Upper lobe of right lung (tissue), 1 donor: ENCODE measurements around the gene MTMR6. TPM values are rescaled to one million over a fixed set of nuclear protein-coding genes. Genes with fewer than 3 reads are reported as not detected.
A peak's percentile ranks its signal among the peaks of the same experiment; 100 is the strongest.

ENCODE experiments used
- ATAC-seq: fragments of 200-7000 bp; cut with Tn5 transposase; one replicate; pipeline ENCODE4 v1.9.1; 2020; ENCODE audit warnings: mild to moderate bottlenecking, moderate library complexity
- DNase-seq: peaks from one replicate; pipeline ENCODE4 v3.0.0-alpha.2; 2020
- H3K27ac ChIP-seq: fragments of 200-600 bp; one replicate; pipeline ENCODE4 v1.8.0; 2022
- H3K27me3 ChIP-seq: fragments of 200-600 bp; one replicate; pipeline ENCODE4 v1.8.0; 2022; ENCODE audit warnings: mild to moderate bottlenecking
- H3K36me3 ChIP-seq: fragments of 200-600 bp; one replicate; pipeline ENCODE4 v1.8.0; 2022
- H3K4me1 ChIP-seq: fragments of 200-600 bp; one replicate; pipeline ENCODE4 v1.8.0; 2022
- H3K4me3 ChIP-seq: fragments of 200-600 bp; one replicate; pipeline ENCODE4 v1.8.0; 2022; ENCODE audit warnings: mild to moderate bottlenecking
- H3K9me3 ChIP-seq: fragments of 200-600 bp; one replicate; pipeline ENCODE4 v1.8.0; 2022
- intact Hi-C: fragments of 100-400 bp; cut with DNase I; formaldehyde crosslinking; loops from one replicate; pipeline ENCODE4 v1.11.0; 2022
- total RNA-seq: library from RNA; stranded (reverse); fragmentation: NEBNext Ultra II Directional; extraction: Animal tissue kit (Norgen Biotek cat#: 25700); gene quantifications from one replicate; pipeline ENCODE4 v1.2.1, GENCODE V29; 2021
- TF ChIP-seq, protein P1 (sequence below): fragments of 200-600 bp; IDR thresholded peaks from one replicate; pipeline ENCODE4 v1.8.0; 2022; ENCODE audit warnings: antibody characterized with exemption
- donor health status: DM: no; HTN: yes; CAD: no; lungs with severe emphysema.

MTMR6 gene
- total RNA-seq, 1 donor from 2014 or later = 20.1 TPM

DNA sequence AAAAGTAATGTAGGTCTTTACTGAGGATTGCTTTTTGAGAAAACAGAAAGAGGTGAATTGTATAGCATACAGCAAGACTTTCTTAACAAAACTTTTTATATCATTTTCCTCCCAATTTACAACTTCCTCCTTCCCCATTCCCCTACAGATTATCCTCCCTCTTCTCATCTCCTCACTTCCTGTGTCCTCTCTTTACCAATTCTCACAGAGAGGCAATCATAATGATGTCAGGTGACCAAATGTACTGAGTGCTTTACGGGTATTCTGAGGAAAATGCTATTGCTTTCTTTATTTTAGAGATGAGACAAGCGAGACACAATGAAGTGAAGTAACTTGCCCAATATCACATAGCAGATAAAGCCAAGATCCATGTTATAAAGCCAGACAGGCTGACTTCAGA is 1.7 kb upstream of the MTMR6 start:
- TF ChIP-seq, protein P1, sequence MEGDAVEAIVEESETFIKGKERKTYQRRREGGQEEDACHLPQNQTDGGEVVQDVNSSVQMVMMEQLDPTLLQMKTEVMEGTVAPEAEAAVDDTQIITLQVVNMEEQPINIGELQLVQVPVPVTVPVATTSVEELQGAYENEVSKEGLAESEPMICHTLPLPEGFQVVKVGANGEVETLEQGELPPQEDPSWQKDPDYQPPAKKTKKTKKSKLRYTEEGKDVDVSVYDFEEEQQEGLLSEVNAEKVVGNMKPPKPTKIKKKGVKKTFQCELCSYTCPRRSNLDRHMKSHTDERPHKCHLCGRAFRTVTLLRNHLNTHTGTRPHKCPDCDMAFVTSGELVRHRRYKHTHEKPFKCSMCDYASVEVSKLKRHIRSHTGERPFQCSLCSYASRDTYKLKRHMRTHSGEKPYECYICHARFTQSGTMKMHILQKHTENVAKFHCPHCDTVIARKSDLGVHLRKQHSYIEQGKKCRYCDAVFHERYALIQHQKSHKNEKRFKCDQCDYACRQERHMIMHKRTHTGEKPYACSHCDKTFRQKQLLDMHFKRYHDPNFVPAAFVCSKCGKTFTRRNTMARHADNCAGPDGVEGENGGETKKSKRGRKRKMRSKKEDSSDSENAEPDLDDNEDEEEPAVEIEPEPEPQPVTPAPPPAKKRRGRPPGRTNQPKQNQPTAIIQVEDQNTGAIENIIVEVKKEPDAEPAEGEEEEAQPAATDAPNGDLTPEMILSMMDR = no peak
- Histone ChIP-seq H3K27me3 (no peaks in the 10 kb centered on the region), H3K36me3 (no peaks in the 10 kb centered on the region), H3K4me1 (peaks cover 18% of the 10 kb centered on the region), H3K27ac (no peak overlapping the region), H3K9me3 (no peaks in the 10 kb centered on the region), H3K4me3 (no peak overlapping the region)
- ATAC-seq (no peak), DNase-seq (no peak)
- intact Hi-C loops = no loop called here

DNA sequence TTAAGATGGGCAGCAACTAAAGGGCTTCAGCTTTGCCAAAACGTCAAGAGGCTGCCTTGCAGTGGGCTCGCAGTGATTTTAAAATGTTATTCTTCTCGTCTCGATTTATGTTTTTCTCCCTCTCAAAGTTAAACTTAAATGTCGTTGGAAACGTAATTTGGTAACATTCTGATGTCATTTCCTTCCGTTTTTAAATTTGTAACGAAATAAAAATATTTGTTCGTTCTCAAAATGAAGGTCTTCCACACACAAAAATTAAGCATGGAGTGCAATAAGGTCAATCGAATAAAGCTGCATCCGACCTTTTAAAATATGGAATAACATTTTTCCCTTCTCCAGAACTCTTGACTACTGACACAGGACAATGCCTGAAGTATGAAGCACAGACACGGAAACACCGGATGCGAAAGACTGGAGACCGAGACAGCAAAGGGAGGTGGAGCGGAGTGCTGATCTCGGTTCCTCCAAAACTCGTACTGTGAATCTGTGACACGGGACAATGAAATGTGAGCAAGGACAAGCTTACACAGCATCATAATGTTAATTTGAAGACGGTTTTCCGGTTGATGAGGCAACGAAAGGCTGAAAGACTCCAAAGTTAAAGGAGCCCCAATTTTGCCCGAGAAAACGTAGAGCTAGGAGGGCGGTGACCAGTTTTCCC is 850 bp downstream of the MTMR6 start:
- ATAC-seq (peak; percentile 39), DNase-seq (no peak)
- no peaks in the 10 kb centered on the region for H3K27me3 ChIP-seq
- peaks cover 22% of the 10 kb centered on the region for H3K4me1 ChIP-seq
- peak overlapping the region; percentile 97 for H3K4me3 ChIP-seq
- peak overlapping the region; percentile 95 for H3K27ac ChIP-seq
- intact Hi-C loops = no loop called here
- TF ChIP-seq, protein P1 = no peak
- H3K36me3 ChIP-seq = no peaks in the 10 kb centered on the region
- H3K9me3 ChIP-seq = no peaks in the 10 kb centered on the region

DNA sequence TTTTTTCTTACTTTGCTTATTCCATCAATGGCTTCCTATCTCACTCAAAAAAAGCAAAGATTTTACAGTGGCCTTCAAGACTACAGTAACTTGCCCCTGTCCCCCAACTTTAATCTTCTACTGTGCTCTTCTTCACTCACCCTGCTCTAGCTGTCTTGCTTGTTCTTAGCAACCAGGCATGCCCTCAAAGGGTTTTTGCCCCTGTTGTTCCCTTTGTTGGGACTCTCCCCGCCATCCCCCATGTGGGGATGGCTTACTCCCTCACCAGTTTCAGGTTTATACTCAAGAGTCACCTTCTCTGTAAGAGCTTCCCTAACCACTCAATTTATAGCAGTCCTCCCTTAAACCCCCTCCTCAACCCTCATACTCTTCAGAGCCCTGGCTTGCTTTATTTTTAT is 5.4 kb downstream of the MTMR6 start:
- no peaks in the 10 kb centered on the region for H3K27me3 ChIP-seq
- TF ChIP-seq, protein P1 = no peak
- DNase-seq = no peak
- H3K27ac ChIP-seq = no peak overlapping the region
- H3K9me3 ChIP-seq = no peaks in the 10 kb centered on the region
- ATAC-seq = no peak
- no peak overlapping the region for H3K4me3 ChIP-seq
- peaks cover 22% of the 10 kb centered on the region for H3K4me1 ChIP-seq
- H3K36me3 ChIP-seq = no peaks in the 10 kb centered on the region
- intact Hi-C loops = no loop called here

DNA sequence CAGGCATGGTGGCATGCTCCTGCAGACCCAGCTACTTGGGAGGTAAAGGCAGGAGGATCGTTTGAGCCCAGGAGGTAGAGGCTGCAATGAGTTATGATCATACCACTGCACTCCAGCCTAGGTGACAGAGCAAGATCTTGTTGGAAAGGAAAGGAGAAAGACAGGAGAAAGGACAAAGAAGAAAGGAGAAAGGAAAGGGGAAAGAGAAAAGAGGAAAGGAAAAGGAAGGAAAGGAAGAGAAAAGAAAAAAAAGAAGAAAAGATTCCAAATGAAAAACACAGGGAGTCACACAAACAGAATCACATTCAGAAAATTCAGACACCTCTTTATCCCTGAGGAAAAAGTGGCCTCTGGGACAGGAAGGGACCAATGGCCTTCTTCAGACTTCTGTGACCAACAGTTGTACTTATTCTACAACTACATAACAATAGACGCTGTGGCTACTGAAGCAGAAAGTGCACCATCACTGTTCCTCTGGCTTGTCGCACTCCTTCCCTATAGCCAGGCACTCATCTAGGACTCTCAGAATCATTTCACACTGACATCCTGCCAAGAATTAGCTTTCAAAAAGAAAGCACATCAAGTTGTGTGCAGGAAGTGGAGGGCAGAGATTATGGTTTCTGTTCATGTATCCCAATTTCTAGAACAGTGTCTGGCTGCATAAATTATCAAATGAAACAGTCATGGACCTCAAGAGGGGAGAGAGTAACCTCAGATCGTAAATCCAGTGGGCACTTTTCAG is 5.9 kb downstream of the MTMR6 start:
- no peak overlapping the region for H3K27ac ChIP-seq
- no peaks in the 10 kb centered on the region for H3K27me3 ChIP-seq
- no peak overlapping the region for H3K4me3 ChIP-seq
- peaks cover 22% of the 10 kb centered on the region for H3K4me1 ChIP-seq
- H3K36me3 ChIP-seq = no peaks in the 10 kb centered on the region
- ATAC-seq (peak; percentile 69), DNase-seq (no peak)
- TF ChIP-seq, protein P1 = no peak
- no peaks in the 10 kb centered on the region for H3K9me3 ChIP-seq
- intact Hi-C loops = no loop called here

DNA sequence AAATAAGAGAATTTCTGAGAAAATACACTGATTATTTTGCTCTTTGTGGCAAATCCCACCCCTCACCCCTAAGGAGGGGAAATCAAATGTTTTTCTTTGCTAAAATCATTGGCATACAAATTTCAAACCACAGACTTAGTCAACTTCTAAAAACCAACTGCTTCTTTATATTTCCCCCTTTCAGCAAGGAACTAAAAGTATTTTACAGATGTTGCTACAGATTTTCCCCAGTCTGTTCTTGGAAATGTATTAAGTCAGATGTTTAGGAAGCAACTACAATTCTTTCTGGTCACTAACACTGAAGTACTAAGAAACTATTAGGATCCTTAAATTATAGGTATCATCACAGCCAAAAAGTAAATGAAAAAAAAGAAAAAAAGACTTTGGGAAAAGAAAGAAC is 6.9 kb downstream of the MTMR6 start:
- H3K4me1 ChIP-seq = peaks cover 13% of the 10 kb centered on the region

More for the DNA sequence above, 6.9 kb downstream of the MTMR6 start:
- DNase-seq (no peak), ATAC-seq (no peak)
- intact Hi-C loops = no loop called here
- no peaks in the 10 kb centered on the region for H3K27me3 ChIP-seq
- H3K27ac ChIP-seq = no peak overlapping the region
- H3K9me3 ChIP-seq = no peaks in the 10 kb centered on the region
- no peak overlapping the region for H3K4me3 ChIP-seq
- H3K36me3 ChIP-seq = no peaks in the 10 kb centered on the region
- TF ChIP-seq, protein P1 = no peak
